GM12878 (cell line): ENCODE results near the gene AGRP. TPM values are rescaled to one million over a fixed set of nuclear protein-coding genes. Genes with fewer than 3 reads are reported as not detected.

Experiments used
- ATAC-seq: fragments of 200-7000 bp; cut with Tn5 transposase; 3 replicates; pipeline ENCODE4 v1.9.1; 2020; ENCODE audit warnings: mild to moderate bottlenecking, moderate library complexity
- BruUV-seq: library from RNA; stranded (reverse); fragments of 400-500 nt; replicated peaks from 2 replicates; lab custom pipeline; 2021; lab: Mats Ljungman, UMichigan
- CTCF ChIA-PET: fragments of 300-600 bp; sonication (Branson Sonifier 250); formaldehyde crosslinking; extraction: SDS; loops from one replicate; lab custom pipeline; 2021; ENCODE audit warnings: inconsistent platforms; lab: Yijun Ruan, JAX
- POLR2A ChIA-PET: fragments of 350-600 bp; formaldehyde crosslinking; extraction: SDS; loops from one replicate; lab custom pipeline; 2021; ENCODE audit warnings: inconsistent platforms; lab: Charles Lee
- RAD21 ChIA-PET: fragments of 300-600 bp; sonication (Branson Sonifier 250); formaldehyde crosslinking; loops from one replicate; lab custom pipeline; 2023; ENCODE audit warnings: antibody characterized with exemption; ENCODE audit not compliant: unreplicated experiment; lab: Charles Lee
- SMC1A ChIA-PET: fragments of 300-600 bp; sonication (Branson Sonifier 250); formaldehyde crosslinking; loops from one replicate; lab custom pipeline; 2023; ENCODE audit not compliant: unreplicated experiment, uncharacterized antibody; lab: Charles Lee
- DNase-seq: peaks from one replicate; pipeline ENCODE4 v3.0.0-alpha.2; 2011; ENCODE audit warnings: low read depth, low spot score
- FAIRE-seq: peaks from 3 replicates; lab custom pipeline; 2011; peaks lifted over from hg19 to GRCh38; lab: Jason Lieb, UNC
- H2AFZ ChIP-seq: 2 replicates; pipeline ENCODE4 v1.6.0; 2011; ENCODE audit warnings: low read depth, low read length, control low read depth; ENCODE audit not compliant: control insufficient read depth
- H3K27ac ChIP-seq: 2 replicates; pipeline ENCODE4 v1.5.1; 2011; ENCODE audit warnings: control low read depth; ENCODE audit not compliant: control insufficient read depth, insufficient read depth
- H3K27me3 ChIP-seq, 2 experiments: replicated peaks in 1 of 2; 2 replicates each; pipeline versions ENCODE4 v1.6.0 to v1.6.1; 2011; ENCODE audit warnings: low read length in 1 of 2; ENCODE audit not compliant: control insufficient read depth in 2 of 2, insufficient read depth in 2 of 2
- H3K36me3 ChIP-seq, 2 experiments: 2 replicates each; pipeline ENCODE4 v1.5.1; 2011; ENCODE audit warnings: low read length in 1 of 2; ENCODE audit not compliant: control insufficient read depth in 2 of 2, insufficient read depth in 2 of 2
- H3K4me1 ChIP-seq: 2 replicates; pipeline ENCODE4 v1.6.1; 2011; ENCODE audit warnings: mild to moderate bottlenecking, low read length, moderate library complexity, mixed read lengths; ENCODE audit not compliant: control insufficient read depth, insufficient read depth
- H3K4me2 ChIP-seq: 2 replicates; pipeline ENCODE4 v1.6.0; 2011; ENCODE audit warnings: control low read depth; ENCODE audit not compliant: control insufficient read depth, insufficient read depth
- H3K4me3 ChIP-seq: fragments of 200-600 bp; sonication (generic); 2 replicates; pipeline ENCODE4 v1.5.1; 2016
- H3K79me2 ChIP-seq: 2 replicates; pipeline ENCODE4 v1.6.0; 2011; ENCODE audit warnings: low read length; ENCODE audit not compliant: control insufficient read depth, insufficient read depth
- H3K9ac ChIP-seq: 2 replicates; pipeline ENCODE4 v1.8.0; 2011; ENCODE audit warnings: low read length, control low read depth, mixed read lengths; ENCODE audit not compliant: control insufficient read depth, insufficient read depth
- H3K9me3 ChIP-seq: replicated peaks from 3 replicates; pipeline ENCODE4 v1.5.1; 2011; ENCODE audit warnings: mild to moderate bottlenecking, low read length; ENCODE audit not compliant: control insufficient read depth, insufficient read depth
- H4K20me1 ChIP-seq: 2 replicates; pipeline ENCODE4 v1.6.0; 2011; ENCODE audit not compliant: control insufficient read depth, insufficient read depth
- ATF7 ChIP-seq: fragments of 450-650 bp; IDR thresholded peaks from 2 replicates; pipeline ENCODE4 v1.6.1; 2016; ENCODE audit warnings: low read depth, mild to moderate bottlenecking
- BCL11A ChIP-seq: IDR thresholded peaks from 2 replicates; pipeline ENCODE4 v1.6.1; 2011; ENCODE audit warnings: low read depth, low read length
- EED ChIP-seq: sonication (generic); IDR thresholded peaks from 2 replicates; pipeline ENCODE4 v1.6.1; 2016; ENCODE audit warnings: antibody characterized with exemption, low read depth
- ESRRA ChIP-seq: IDR thresholded peaks from 2 replicates; pipeline ENCODE4 v1.6.1; 2012; ENCODE audit warnings: mild to moderate bottlenecking, low read length, improper control_type of control experiment
- FOS ChIP-seq: IDR thresholded peaks from 3 replicates; pipeline ENCODE4 v1.6.1; 2011; ENCODE audit warnings: borderline replicate concordance; ENCODE audit not compliant: insufficient read length; ENCODE audit errors: extremely low read depth
- FOXM1 ChIP-seq: IDR thresholded peaks from 2 replicates; pipeline ENCODE4 v1.6.1; 2012; ENCODE audit warnings: low read depth, mild to moderate bottlenecking, inconsistent platforms, low read length, moderate library complexity
- GATAD2B ChIP-seq: fragments of 450-650 bp; conservative IDR thresholded peaks from 2 replicates; pipeline ENCODE4 v1.6.1; 2017; ENCODE audit warnings: low read depth, mild to moderate bottlenecking, moderate library complexity
- IKZF2 ChIP-seq, 2 experiments: fragments of 450-650 bp; IDR thresholded peaks; 2 replicates each; pipeline ENCODE4 v1.6.1; 2017; ENCODE audit warnings: mild to moderate bottlenecking in 2 of 2, moderate library complexity in 2 of 2
- MEF2A ChIP-seq: IDR thresholded peaks from 2 replicates; pipeline ENCODE4 v1.6.1; 2011; ENCODE audit warnings: low read depth, mild to moderate bottlenecking, low read length, moderate library complexity; ENCODE audit not compliant: insufficient read depth
- NFXL1 ChIP-seq: fragments of 450-650 bp; IDR thresholded peaks from 2 replicates; pipeline ENCODE4 v1.6.1; 2017; ENCODE audit warnings: antibody characterized with exemption, mild to moderate bottlenecking, borderline replicate concordance
- NFYB ChIP-seq: IDR thresholded peaks from 2 replicates; pipeline ENCODE4 v1.6.1; 2011; ENCODE audit warnings: low read depth, mild to moderate bottlenecking, low read length, improper control_type of control experiment, moderate library complexity; ENCODE audit not compliant: insufficient read depth
- NRF1 ChIP-seq: conservative IDR thresholded peaks from 2 replicates; pipeline ENCODE4 v1.6.1; 2011; ENCODE audit warnings: mild to moderate bottlenecking, low read depth, low read length, improper control_type of control experiment
- POLR2AphosphoS2 ChIP-seq: IDR thresholded peaks from 2 replicates; pipeline ENCODE4 v1.6.1; 2011; ENCODE audit warnings: low read depth, mild to moderate bottlenecking, low read length, improper control_type of control experiment, moderate library complexity
- RUNX3 ChIP-seq: IDR thresholded peaks from 2 replicates; pipeline ENCODE4 v1.6.1; 2012; ENCODE audit warnings: low read length, inconsistent platforms
- SPI1 ChIP-seq: IDR thresholded peaks from 2 replicates; pipeline ENCODE4 v1.6.1; 2011; ENCODE audit warnings: low read depth, mild to moderate bottlenecking, low read length, moderate library complexity, borderline replicate concordance; ENCODE audit not compliant: insufficient read depth
- SUZ12 ChIP-seq: fragments of 200-600 bp; sonication (generic); IDR thresholded peaks from one replicate; pipeline ENCODE4 v1.6.1; 2018; ENCODE audit warnings: antibody characterized with exemption, mild to moderate bottlenecking; ENCODE audit not compliant: unreplicated experiment
- WGBS: methylation state at CpG from one replicate; pipeline ENCODE4 v1.1.6; 2016; ENCODE audit warnings: low lambda C conversion rate; ENCODE audit not compliant: insufficient replicate concordance, insufficient coverage; ENCODE audit errors: missing lambda C conversion rate; 5-methylcytosine and 5-hydroxymethylcytosine counted together
- in situ Hi-C: fragments of 300-500 bp; cut with MboI; formaldehyde crosslinking; loops from 9 replicates; pipeline ENCODE4 v1.14.3; 2018; ENCODE audit warnings: mixed read lengths
- intact Hi-C: fragments of 100-400 bp; cut with micrococcal nuclease; formaldehyde crosslinking; loops from one replicate; pipeline ENCODE4 v1.14.2; 2022; ENCODE audit not compliant: unreplicated experiment
- polyA plus RNA-seq, 11 experiments: library from polyadenylated mRNA; depleted of rRNA in 4 of 11; unstranded in 6 of 11; stranded (reverse) in 5 of 11; fragments of >200 nt; fragmentation: Nextera tagmentation in 4 of 11; fragmentation: Illumina TruSeq in 1 of 11; extraction: Ambion mirVana in 4 of 11; extraction: Trizol in 1 of 11; gene quantifications; 1 replicate in 1 of 11; 2 replicates in 10 of 11; pipeline versions ENCODE4 v1.2.1 to v1.2.3, GENCODE V29; 2011 to 2016; ENCODE audit warnings: inconsistent platforms in 2 of 11, missing spikeins in 2 of 11, low read depth in 1 of 11
- total RNA-seq, 4 experiments: library from RNA; depleted of rRNA in 3 of 4; stranded (reverse); fragments of >200 nt in 3 of 4; fragmentation: Illumina TruSeq in 1 of 4; extraction: Trizol in 1 of 4; gene quantifications; 2 replicates each; pipeline versions ENCODE4 v1.2.1 to v1.2.3, GENCODE V29; 2013 to 2021
- TF ChIP-seq, protein P1 (sequence below): IDR thresholded peaks from 2 replicates; pipeline ENCODE4 v1.6.1; 2012; ENCODE audit warnings: low read depth, low read length, improper control_type of control experiment

The AGRP gene
- total and polyA plus RNA-seq, 10 of the 15 experiments (the other 5 are each of a cell fraction or from before 2014, with no cell fraction given): 0.16 to 0.75 (median 0.53) TPM; not detected in 6

DNA sequence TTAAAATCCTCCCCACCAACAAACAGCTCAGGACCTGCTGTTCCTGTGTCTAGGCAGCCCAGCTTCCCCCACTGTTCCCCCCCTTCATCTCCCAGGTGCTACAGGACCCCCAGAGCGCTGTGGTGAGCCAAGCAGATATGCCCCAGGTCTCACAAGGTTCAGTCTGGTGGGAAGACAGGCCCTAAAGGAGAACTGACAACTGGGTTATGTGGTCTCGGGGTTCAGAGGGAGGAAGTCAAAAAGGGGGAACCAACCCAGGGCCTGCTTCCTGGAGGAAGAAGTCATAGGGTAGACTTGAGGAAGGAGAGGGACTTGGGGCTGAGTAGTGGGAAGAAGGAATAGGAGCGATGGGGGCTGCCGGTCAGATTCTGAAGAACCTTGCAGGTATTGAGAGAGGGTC, 47.9 kb upstream of the AGRP start:
- peak overlapping the region; percentile 17; the same call in 1 of the 2 replicates for H3K27ac ChIP-seq
- no peaks in the 10 kb centered on the region for H3K9me3 ChIP-seq
- peaks cover 34% of the 10 kb centered on the region for H3K4me1 ChIP-seq
- FAIRE-seq: no peak
- no peak overlapping the region for H2AFZ ChIP-seq
- peaks cover 0 to under 1% of the 10 kb centered on the region in 2 experiments; a peak in 1 of 4 replicates for H3K27me3 ChIP-seq
- no peak for DNase-seq
- peak; percentile 1; the same call in 1 of the 3 replicates for ATAC-seq
- 17% methylated on average over 4 of the region's 4 CpGs for WGBS
- 0 out of 2 replicates have a peak overlapping the region, but pooled peaks have one; percentile 90 for H3K4me3 ChIP-seq
- intact Hi-C loops (no loop called here), in situ Hi-C loops (no loop called here)
- peak overlapping the region; percentile 96 for H3K4me2 ChIP-seq
- H3K36me3 ChIP-seq: no peaks in the 10 kb centered on the region
- ChIA-PET POLR2A (interaction anchor here (0.6 to 5.7 kb wide), 5 partner anchors 10 to 129 kb away, joined by 3 to 56 read pairs (median 5); partner anchors contain the start of genes ACD and CTCF), RAD21 (interaction anchor here (0.5 to 2.0 kb wide), 6 partner anchors 16 to 114 kb away, joined by 3 to 8 read pairs (median 4); partner anchors contain the start of gene CARMIL2), SMC1A (interaction anchor here (1.0 to 4.3 kb wide), 2 partner anchors 10 to 28 kb away, joined by 3 to 27 read pairs; no protein-coding TSS in a partner anchor), CTCF (interaction anchor here (1.8 to 11.3 kb wide), 6 partner anchors 9 to 113 kb away, joined by 10 to 131 read pairs (median 11); partner anchors contain the start of genes ATP6V0D1 and CARMIL2)
- TF ChIP-seq FOS (no peak), NFYB (no peak), ESRRA (no peak), SUZ12 (no peak), MEF2A (no peak), NFXL1 (no peak), IKZF2 (IDR thresholded peaks at IDR 0.05) (peak; percentile 48 to 49; a peak in 3 of 4 replicates), EED (0 out of 2 replicates have a peak, but pooled peaks have one; percentile 47), NRF1 (no peak), RUNX3 (peak; percentile 61), FOXM1 (no peak), BCL11A (no peak), GATAD2B (no peak), POLR2AphosphoS2 (no peak), SPI1 (peak; percentile 86), ATF7 (no peak)
- TF ChIP-seq, protein P1, sequence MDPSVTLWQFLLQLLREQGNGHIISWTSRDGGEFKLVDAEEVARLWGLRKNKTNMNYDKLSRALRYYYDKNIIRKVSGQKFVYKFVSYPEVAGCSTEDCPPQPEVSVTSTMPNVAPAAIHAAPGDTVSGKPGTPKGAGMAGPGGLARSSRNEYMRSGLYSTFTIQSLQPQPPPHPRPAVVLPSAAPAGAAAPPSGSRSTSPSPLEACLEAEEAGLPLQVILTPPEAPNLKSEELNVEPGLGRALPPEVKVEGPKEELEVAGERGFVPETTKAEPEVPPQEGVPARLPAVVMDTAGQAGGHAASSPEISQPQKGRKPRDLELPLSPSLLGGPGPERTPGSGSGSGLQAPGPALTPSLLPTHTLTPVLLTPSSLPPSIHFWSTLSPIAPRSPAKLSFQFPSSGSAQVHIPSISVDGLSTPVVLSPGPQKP: no peak
- BruUV-seq: no TSS peak
- no peak overlapping the region for H3K9ac ChIP-seq
- H3K79me2 ChIP-seq: no peaks in the 10 kb centered on the region; the same call in 1 of the 2 replicates
- H4K20me1 ChIP-seq: no peaks in the 10 kb centered on the region
